ENCODE data around the gene CD63.
A peak's percentile ranks its signal among the peaks of the same experiment; 100 is the strongest.

Gene CD63

GRCh38 chr12:55720894-55721444 lies 7.8 kb downstream of the CD63 start:
- DNase-seq, result no peak

DNA sequence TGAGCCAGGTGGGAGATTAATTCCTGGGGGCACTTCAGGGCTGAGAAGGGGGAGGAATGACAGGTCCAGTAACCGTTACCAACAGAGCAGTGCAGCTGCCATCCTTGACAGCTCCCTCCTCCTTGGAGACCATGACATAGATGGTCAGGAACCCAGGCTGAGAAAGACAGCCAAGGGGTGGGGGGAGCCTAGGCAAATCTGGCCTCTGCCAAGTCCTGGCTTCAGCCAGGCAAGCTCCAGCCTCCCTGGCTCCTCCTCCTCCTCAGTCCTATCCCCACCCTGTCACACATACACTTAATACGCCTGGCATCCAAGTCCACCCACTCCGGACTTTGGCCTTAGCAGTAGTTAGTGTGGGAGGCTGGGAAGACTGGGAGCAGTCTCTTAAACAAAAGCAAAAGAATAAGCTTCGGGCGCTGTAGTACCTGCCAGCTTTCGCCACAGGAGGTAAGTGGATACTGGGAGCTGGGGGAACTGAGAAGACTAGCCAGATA lies 8.7 kb downstream of the CD63 start, which contains the start of gene RDH5:
Gene RDH5 (plus strand): TSS at position 323 of the 494 bp plus-strand sequence. CDS start 792 bp downstream, outside the sequence.
- no peak for DNase-seq

- DNase-seq, result no peak
These were observed 9.4 kb downstream of the CD63 start for GRCh38 chr12:55719371-55719770.

GRCh38 chr12:55718624-55719275 lies 10.1 kb downstream of the CD63 start:
- DNase-seq, result no peak

DNA sequence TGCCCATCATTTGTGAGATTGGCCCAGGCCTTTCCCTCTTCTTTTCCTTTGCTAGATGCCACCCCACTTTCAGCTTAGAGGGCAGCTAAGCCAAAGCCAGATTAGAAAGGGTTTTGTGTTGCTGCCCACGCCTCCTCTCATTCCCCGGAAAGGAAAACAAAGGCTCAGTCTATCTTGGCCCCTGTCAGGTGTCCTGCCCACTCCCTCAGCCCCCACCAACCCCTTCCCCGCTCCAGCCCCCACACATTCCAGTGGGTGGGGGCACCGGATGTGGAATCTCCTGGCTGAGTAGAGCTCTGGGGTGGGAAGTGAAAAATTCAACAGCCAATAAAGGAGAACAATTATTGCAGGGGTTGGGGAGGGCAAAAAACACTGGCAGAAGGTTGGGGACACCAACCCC lies 10.8 kb downstream of the CD63 start:
- no peak for DNase-seq

GRCh38 chr12:55717011-55718007 lies 11.5 kb downstream of the CD63 start:
- no peak for DNase-seq

- DNase-seq, result no peak
These were observed 12.2 kb downstream of the CD63 start for GRCh38 chr12:55716582-55716957.

DNA sequence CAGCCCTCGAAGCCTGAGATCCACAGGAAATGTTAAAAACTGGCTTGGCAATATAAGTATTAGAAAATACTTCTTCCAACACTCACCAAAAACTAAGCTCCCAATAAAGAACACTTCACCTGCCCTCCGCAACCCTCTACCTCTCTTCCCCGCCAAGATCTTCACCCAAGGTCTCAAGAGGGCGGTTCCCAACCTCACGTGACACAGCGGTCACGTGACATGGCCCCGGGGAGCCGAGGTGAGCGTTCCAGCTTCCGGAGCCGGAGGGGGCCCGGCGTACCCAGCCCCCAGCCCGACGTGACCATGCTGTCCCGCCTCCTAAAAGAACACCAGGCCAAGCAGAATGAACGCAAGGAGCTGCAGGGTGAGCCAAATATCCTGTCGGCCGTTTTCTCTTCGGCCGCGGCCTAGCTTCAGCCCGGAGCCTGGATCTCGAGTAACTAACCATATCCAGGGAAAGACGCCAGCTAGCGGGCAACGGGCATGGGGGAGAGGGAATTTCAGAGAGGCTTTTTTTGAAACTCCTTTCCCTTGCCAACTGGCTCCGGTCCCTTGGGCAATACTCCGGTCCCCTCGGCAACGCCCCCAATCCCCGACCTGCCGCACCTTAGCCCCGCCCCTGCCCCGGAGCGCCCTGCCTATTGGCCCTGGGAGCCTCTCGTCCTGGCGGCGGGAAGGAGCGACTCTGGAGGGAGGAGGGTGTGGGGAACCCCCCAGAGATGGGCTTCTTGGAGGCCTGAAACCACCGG lies 12.8 kb downstream of the CD63 start, which contains the start of gene BLOC1S1:
Gene BLOC1S1 (plus strand): TSS at position 214 of the 749 bp plus-strand sequence. CDS start 6 bp downstream, at position 220.
- peak; percentile 93 for DNase-seq

DNA sequence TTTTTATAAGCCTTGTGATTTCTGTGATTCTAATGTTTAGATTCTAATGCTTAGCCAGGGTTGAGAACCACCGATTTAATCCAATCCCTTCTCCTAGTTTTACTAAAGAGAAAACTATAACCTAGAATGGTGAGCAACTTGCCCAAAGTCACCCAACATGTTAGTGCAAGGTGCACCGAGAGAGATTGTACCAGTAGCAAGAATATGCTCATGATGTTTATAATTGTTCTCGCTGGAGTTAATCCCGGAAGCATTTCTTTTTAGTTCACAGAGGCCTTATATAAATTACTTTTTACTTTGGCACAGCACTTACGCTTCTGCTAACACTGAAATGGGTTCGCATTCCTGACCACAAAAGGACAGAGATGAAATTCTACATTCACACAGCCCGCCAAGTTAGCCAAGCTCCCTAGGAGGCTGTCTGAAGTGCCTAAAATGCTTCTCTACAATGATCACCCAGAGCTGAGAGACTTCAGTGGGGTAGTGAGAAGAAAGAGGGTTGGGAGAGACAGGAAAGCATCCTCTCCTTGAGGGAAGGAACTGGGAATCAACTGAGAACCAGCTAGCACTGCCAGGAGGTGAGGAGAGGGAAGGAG lies 13.5 kb downstream of the CD63 start:
- no peak for DNase-seq

GRCh38 chr12:55713721-55714120 lies 15.1 kb downstream of the CD63 start:
- no peak for DNase-seq

DNA sequence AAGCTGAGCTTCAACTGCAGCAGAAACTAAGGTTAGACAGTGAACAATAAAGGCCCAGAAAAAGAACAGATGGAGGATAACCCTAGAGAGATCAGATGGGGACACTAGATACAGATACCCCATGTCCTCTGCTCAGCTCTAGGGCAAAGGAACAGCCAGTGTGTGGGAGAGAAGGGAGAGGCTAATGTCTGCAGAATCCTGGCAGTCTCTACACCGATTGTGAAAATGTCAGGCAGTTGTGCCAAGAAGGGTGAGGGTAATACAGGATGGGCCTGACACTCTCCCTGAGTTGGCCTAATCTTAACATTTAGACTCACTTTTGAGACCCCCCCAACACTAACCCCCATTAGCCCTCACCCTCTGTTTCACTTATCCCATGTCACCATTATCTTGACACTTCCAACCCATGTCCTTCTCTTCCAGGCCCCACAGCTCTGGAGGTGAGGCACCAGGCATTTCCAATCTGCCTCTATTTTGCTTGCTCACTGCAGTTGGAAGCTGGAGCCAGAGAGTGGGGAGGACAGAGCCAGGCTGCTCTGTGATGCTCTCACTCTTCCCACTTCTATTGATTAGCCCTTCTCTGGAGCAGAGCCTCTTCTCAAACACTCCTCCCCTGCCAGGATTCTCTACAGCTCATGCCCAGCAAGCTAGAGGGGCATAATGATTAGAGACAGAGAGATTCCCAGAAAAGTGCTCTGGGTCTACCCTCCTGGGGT lies 16.0 kb downstream of the CD63 start:
- DNase-seq, result no peak

DNA sequence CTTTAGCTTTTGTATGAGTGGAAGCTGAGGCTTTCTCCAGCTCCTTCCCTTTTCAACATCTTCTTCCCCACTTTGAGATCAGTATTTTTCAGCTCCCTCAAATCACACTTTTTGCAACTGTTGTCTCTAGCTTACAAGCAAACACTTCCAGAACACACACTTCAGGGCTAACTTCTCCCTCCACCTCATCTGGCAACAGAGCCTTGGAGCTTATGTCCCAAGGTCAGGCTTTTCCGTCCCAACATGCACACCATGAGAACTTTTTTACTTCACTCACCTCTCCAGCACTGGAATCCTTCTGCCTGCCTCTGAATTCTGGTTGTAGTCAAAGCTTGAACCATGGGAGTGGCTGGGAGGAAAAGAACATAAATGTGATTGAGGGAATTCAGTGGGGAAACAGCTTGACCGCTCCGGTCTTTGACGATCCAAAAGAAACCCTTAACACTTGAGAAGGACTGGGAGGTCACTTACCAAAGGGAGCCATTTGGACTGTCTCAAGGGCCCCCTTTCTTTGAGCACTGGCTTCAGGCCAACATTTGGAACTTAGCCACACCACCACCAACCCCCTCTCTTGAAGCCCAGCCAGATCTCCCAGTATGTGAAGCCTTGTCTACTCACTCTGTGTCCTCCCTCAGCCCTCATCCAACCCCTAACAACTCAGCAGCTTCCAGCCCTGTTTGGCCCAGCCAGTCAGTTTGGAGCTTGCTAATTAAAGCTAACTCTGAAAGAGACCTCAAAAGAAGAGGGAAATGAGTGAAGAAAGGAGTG lies 16.8 kb downstream of the CD63 start:
- DNase-seq, result no peak

- DNase-seq, result no peak
These were observed 20.0 kb downstream of the CD63 start for GRCh38 chr12:55708695-55709233.

- DNase-seq, result peak; percentile 59
These were observed 20.7 kb downstream of the CD63 start, which contains the start of gene ITGA7 for GRCh38 chr12:55707841-55708694. ITGA7 (minus strand) TSS chr12:55707904; CDS start chr12:55707682, 222 bp downstream.

DNA sequence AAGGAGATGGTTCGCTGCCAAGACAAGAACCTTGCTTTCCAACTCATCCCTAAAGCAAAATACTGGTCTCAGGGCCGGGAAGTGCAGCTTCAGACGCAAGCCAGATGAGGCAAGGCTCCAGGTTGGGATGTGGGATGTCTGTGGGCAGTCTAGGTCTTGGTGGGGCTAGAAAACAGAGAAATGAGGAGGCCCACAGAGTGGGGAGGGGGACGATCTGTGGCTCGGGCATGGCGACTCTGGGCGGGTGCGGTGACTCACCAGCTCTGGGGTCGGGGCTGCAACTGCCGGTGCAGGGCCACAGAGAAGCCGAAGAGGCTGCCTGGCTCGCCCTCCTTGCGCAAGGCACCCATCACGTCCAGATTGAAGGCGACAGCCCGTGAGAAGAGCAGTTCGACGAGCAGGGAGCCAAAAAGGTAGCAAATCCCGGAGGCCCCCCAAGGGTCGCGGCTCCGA lies 21.6 kb downstream of the CD63 start:
- no peak for DNase-seq

GRCh38 chr12:55706568-55707218 lies 22.1 kb downstream of the CD63 start:
- DNase-seq, result no peak

DNA sequence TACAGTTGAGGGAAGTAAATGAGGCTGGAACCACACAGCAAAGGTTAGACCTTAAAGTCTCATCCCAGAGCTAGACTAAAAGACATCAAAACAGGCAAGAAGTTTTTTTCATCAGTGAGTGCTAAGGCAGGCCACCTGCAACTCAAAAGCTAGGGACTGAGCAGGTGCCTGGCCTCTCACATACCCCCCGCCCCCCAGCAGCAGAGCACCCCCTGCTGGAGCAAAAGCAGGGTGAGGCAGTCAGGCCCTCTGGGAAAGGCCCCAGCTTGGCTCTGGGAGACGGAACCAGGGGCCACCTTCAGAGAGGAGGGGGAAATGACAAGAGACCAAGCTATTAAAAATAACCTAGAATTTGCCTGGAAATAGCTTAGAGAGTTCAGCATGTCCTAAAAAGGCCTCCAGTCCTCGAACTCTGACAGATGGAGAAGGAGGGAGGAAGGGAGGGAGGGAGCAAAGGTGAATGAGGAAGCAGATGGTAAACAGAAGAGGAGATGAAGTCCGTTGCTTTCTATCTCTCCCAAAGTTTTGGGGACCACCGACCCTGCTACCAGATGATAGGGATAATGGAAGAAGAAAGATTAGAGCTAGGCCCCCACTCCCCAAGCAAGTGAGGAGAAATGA lies 22.9 kb downstream of the CD63 start:
- DNase-seq, result no peak

Data from effector CD8-positive, alpha-beta T cell (primary cell).